Endothelial cell of umbilical vein (primary cell): ENCODE results near the gene THTPA. TPM values are rescaled to one million over a fixed set of nuclear protein-coding genes. Genes with fewer than 3 reads are reported as not detected.

Source experiments
- BruUV-seq: library from RNA; stranded (reverse); fragments of 400-500 nt; replicated peaks from 2 replicates; lab custom pipeline; 2021; lab: Mats Ljungman, UMichigan
- CTCF ChIA-PET: fragments of 300-600, 350-600 bp; sonication (Branson Sonifier 250); formaldehyde crosslinking; loops from one replicate; lab custom pipeline; 2021; ENCODE audit warnings: antibody characterized with exemption, inconsistent platforms; lab: Charles Lee
- POLR2A ChIA-PET: fragments of 300-600, 350-600 bp; sonication (Branson Sonifier 250); formaldehyde crosslinking; loops from one replicate; lab custom pipeline; 2021; ENCODE audit warnings: antibody characterized with exemption, inconsistent platforms; lab: Charles Lee
- DNase-seq: peaks from one replicate; pipeline ENCODE4 v3.0.0-alpha.2; 2011; ENCODE audit warnings: low read depth, low spot score
- FAIRE-seq: peaks from 2 replicates; lab custom pipeline; 2011; peaks lifted over from hg19 to GRCh38; lab: Jason Lieb, UNC
- H2AFZ ChIP-seq: 2 replicates; pipeline ENCODE4 v1.6.0; 2012; ENCODE audit warnings: low read depth, low read length, control low read depth, inconsistent platforms
- H3K27ac ChIP-seq: 2 replicates; pipeline ENCODE4 v1.5.1; 2011; ENCODE audit warnings: low read depth, mild to moderate bottlenecking, control low read depth, low read length, moderate library complexity; ENCODE audit not compliant: insufficient read depth
- H3K27me3 ChIP-seq, 2 experiments: 2 replicates each; pipeline versions ENCODE4 v1.6.0 to v1.6.1; 2011; ENCODE audit warnings: low read length in 2 of 2, mixed read lengths in 1 of 2; ENCODE audit not compliant: control insufficient read depth in 2 of 2, insufficient read depth in 2 of 2
- H3K36me3 ChIP-seq, 2 experiments: 2 replicates in 1 of 2; 3 replicates in 1 of 2; pipeline ENCODE4 v1.5.1; 2011; ENCODE audit warnings: low read length in 2 of 2, mild to moderate bottlenecking in 1 of 2, moderate library complexity in 1 of 2; ENCODE audit not compliant: control insufficient read depth in 2 of 2, insufficient read depth in 2 of 2; ENCODE audit errors: extremely low read depth in 1 of 2
- H3K4me1 ChIP-seq: 3 replicates; pipeline ENCODE4 v1.5.1; 2011; ENCODE audit warnings: mild to moderate bottlenecking, low read length; ENCODE audit not compliant: control insufficient read depth, insufficient read depth; ENCODE audit errors: extremely low read depth
- H3K4me2 ChIP-seq: 2 replicates; pipeline ENCODE4 v1.6.1; 2011; ENCODE audit warnings: low read length, control low read depth, mixed read lengths; ENCODE audit not compliant: insufficient read depth
- H3K4me3 ChIP-seq, 3 experiments: fragments of 200-600 bp in 1 of 3; sonication (generic), shearing (Covaris generic) in 1 of 3; replicated peaks in 1 of 3; 2 replicates each; pipeline ENCODE4 v1.5.1; 2011 to 2016; ENCODE audit warnings: control low read depth in 3 of 3, low read length in 3 of 3, mild to moderate bottlenecking in 2 of 3, inconsistent platforms in 1 of 3, low read depth in 1 of 3, moderate library complexity in 1 of 3; ENCODE audit not compliant: insufficient read depth in 1 of 3
- H3K79me2 ChIP-seq: 2 replicates; pipeline ENCODE4 v1.6.0; 2012; ENCODE audit warnings: low read length, inconsistent platforms; ENCODE audit not compliant: control insufficient read depth, insufficient read depth
- H3K9ac ChIP-seq: replicated peaks from 2 replicates; pipeline ENCODE3; 2011; ENCODE audit warnings: low read length, control low read depth; ENCODE audit not compliant: insufficient read depth; ENCODE audit errors: extremely low read depth
- H3K9me1 ChIP-seq: replicated peaks from 3 replicates; pipeline ENCODE4 v1.6.0; 2011; ENCODE audit warnings: mild to moderate bottlenecking, low read length; ENCODE audit not compliant: control insufficient read depth, insufficient read depth; ENCODE audit errors: extremely low read depth
- H3K9me3 ChIP-seq: replicated peaks from 2 replicates; pipeline ENCODE4 v1.5.1; 2012; ENCODE audit warnings: low read length, inconsistent platforms; ENCODE audit not compliant: control insufficient read depth, insufficient read depth
- H4K20me1 ChIP-seq: replicated peaks from 2 replicates; pipeline ENCODE3; 2011; ENCODE audit warnings: mild to moderate bottlenecking, low read length; ENCODE audit not compliant: control insufficient read depth, insufficient read depth; ENCODE audit errors: extremely low read depth
- EZH2 ChIP-seq: IDR thresholded peaks from 2 replicates; pipeline ENCODE4 v1.6.1; 2012; ENCODE audit warnings: borderline replicate concordance, low read depth, mild to moderate bottlenecking, moderate library complexity, low read length, inconsistent platforms; ENCODE audit not compliant: severe bottlenecking
- FOS ChIP-seq: IDR thresholded peaks from 2 replicates; pipeline ENCODE4 v1.6.1; 2011; ENCODE audit warnings: mild to moderate bottlenecking, low read length, moderate library complexity, borderline replicate concordance; ENCODE audit not compliant: insufficient read depth
- GATA2 ChIP-seq: IDR thresholded peaks from 2 replicates; pipeline ENCODE4 v1.7.0; 2011; ENCODE audit warnings: low read depth, mild to moderate bottlenecking, moderate library complexity, mixed read lengths, low read length; ENCODE audit not compliant: insufficient read length, insufficient read depth
- JUN ChIP-seq: IDR thresholded peaks from 2 replicates; pipeline ENCODE4 v1.6.1; 2011; ENCODE audit warnings: borderline replicate concordance, low read depth; ENCODE audit not compliant: insufficient read length, insufficient read depth
- MAX ChIP-seq: IDR thresholded peaks from 2 replicates; pipeline ENCODE4 v1.6.1; 2011; ENCODE audit not compliant: insufficient read depth, insufficient read length
- MYC ChIP-seq: IDR thresholded peaks from one replicate; pipeline ENCODE4 v1.6.1; 2011; ENCODE audit warnings: mild to moderate bottlenecking, low read depth, low read length
- POLR2A ChIP-seq: IDR thresholded peaks from 2 replicates; pipeline ENCODE4 v1.6.1; 2012; ENCODE audit warnings: low read depth, mild to moderate bottlenecking, control low read depth, low read length
- POLR2AphosphoS5 ChIP-seq: IDR thresholded peaks from 2 replicates; pipeline ENCODE4 v1.6.1; 2012; ENCODE audit warnings: low read depth, mild to moderate bottlenecking, control low read depth, low read length, moderate library complexity; ENCODE audit not compliant: insufficient read depth
- dilution Hi-C: fragments of 300-500 bp; cut with MboI; formaldehyde crosslinking; loops from one replicate; pipeline ENCODE4 v1.15.0; 2019; ENCODE audit warnings: low sequenced_read_pairs; ENCODE audit not compliant: extremely low pct_ligation_motif_present
- intact Hi-C: fragments of 100-400 bp; cut with micrococcal nuclease; formaldehyde crosslinking; loops from one replicate; pipeline ENCODE4 v1.10.0; 2022
- polyA plus RNA-seq, 4 experiments: library from polyadenylated mRNA; depleted of rRNA in 3 of 4; stranded (reverse) in 3 of 4; unstranded in 1 of 4; fragments of >200 nt; gene quantifications; 2 replicates each; pipeline versions ENCODE4 v1.2.1 to v1.2.3, GENCODE V29; 2011 to 2012; ENCODE audit warnings: missing spikeins in 1 of 4
- total RNA-seq: library from RNA; stranded (reverse); gene quantifications from 2 replicates; pipeline ENCODE4 v1.2.3, GENCODE V29; 2021
- TF ChIP-seq, protein P1 (sequence below), 2 donors: IDR thresholded peaks; 1 replicate in 1 of 2; 2 replicates in 1 of 2; pipeline ENCODE4 v1.5.1; 2011; ENCODE audit warnings: low read length in 2 of 2, mild to moderate bottlenecking in 2 of 2, moderate library complexity in 2 of 2, control low read depth in 1 of 2, inconsistent platforms in 1 of 2, low read depth in 1 of 2; ENCODE audit not compliant: insufficient read depth in 1 of 2; ENCODE audit errors: extremely low read depth in 1 of 2

THTPA gene
- total and polyA plus RNA-seq, 2 donors (not counting 3 experiments of a cell fraction or from before 2014, with no cell fraction given), result 10.8 to 12.5 TPM

DNA sequence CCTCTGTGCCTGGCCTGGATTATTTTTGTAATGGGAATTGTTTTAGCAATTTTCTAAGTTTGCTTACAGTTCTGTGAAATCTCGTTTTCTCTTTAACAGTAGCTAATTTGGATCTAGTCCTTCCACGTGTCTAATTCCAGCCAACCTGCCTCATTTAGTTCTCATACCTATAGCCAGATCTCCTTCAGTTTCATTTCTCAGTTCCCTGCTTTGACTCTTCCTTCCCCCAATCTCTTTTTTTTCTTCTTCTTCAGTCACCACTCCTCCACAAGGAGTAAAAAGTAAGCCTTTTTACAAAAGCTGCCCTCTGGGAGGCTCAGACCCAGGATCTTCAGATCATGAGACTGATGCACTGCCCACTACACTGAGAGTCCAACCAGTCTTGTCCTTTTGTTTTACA is 1.4 kb downstream of the THTPA start:
- Histone ChIP-seq H3K27ac (no peak overlapping the region), H3K79me2 (peaks cover 11% of the 10 kb centered on the region), H3K4me1 (peaks cover 11% of the 10 kb centered on the region), H3K4me3 (no peak overlapping the region), H3K4me2 (no peak overlapping the region), H4K20me1 (no peaks in the 10 kb centered on the region), H3K9ac (no peak overlapping the region), H3K27me3 (no peaks in the 10 kb centered on the region), H3K9me3 (no peaks in the 10 kb centered on the region), H2AFZ (no peak overlapping the region), H3K36me3 (peaks cover 0 to 11% of the 10 kb centered on the region in 2 experiments), H3K9me1 (no peaks in the 10 kb centered on the region)
- ChIA-PET CTCF (interaction anchor here (0.9 to 12.3 kb wide), 6 partner anchors 9 to 79 kb away, joined by 3 to 416 read pairs (median 8); no protein-coding TSS in a partner anchor), POLR2A (no interaction called here)
- dilution Hi-C loops (no loop called here), intact Hi-C loops (no loop called here)
- FAIRE-seq (no peak), DNase-seq (no peak)
- no TSS peak for BruUV-seq
- TF ChIP-seq GATA2 (no peak), POLR2A (no peak), FOS (no peak), JUN (no peak), MAX (no peak), EZH2 (no peak), POLR2AphosphoS5 (no peak), MYC (no peak)
- TF ChIP-seq, protein P1, sequence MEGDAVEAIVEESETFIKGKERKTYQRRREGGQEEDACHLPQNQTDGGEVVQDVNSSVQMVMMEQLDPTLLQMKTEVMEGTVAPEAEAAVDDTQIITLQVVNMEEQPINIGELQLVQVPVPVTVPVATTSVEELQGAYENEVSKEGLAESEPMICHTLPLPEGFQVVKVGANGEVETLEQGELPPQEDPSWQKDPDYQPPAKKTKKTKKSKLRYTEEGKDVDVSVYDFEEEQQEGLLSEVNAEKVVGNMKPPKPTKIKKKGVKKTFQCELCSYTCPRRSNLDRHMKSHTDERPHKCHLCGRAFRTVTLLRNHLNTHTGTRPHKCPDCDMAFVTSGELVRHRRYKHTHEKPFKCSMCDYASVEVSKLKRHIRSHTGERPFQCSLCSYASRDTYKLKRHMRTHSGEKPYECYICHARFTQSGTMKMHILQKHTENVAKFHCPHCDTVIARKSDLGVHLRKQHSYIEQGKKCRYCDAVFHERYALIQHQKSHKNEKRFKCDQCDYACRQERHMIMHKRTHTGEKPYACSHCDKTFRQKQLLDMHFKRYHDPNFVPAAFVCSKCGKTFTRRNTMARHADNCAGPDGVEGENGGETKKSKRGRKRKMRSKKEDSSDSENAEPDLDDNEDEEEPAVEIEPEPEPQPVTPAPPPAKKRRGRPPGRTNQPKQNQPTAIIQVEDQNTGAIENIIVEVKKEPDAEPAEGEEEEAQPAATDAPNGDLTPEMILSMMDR (IDR thresholded peaks at IDR 0.05; ENCODE audit: extremely low read depth in 1 of 2, insufficient read depth in 1 of 2, low read depth in 1 of 2, low read length in 2 of 2), result no peak
